Peyer's patch (tissue), 4 donors: Measurements from ENCODE around the gene DHX40. TPM values are rescaled to one million over a fixed set of nuclear protein-coding genes. Genes with fewer than 3 reads are reported as not detected.

Source experiments
- DNase-seq, 3 donors: peaks; one replicate each; pipeline ENCODE4 v3.0.0-alpha.2; 2017 to 2019
- H3K27ac ChIP-seq, 4 donors: fragments of 200-600 bp; sonication (generic); one replicate each; pipeline ENCODE4 v1.5.1; 2016 to 2019
- H3K27me3 ChIP-seq, 2 donors: fragments of 200-600 bp; sonication (generic); one replicate each; pipeline ENCODE4 v1.5.1; 2019
- H3K36me3 ChIP-seq, 3 donors: fragments of 200-600 bp; sonication (generic); one replicate each; pipeline ENCODE4 v1.5.1; 2016 to 2019
- H3K4me1 ChIP-seq, 4 donors: fragments of 200-600 bp; sonication (generic); one replicate each; pipeline ENCODE4 v1.5.1; 2016 to 2019
- H3K4me3 ChIP-seq, 4 donors: fragments of 200-600 bp; sonication (generic); 1 replicate in 3 of 4; 2 replicates in 1 of 4; pipeline ENCODE4 v1.5.1; 2016 to 2019; ENCODE audit warnings: mild to moderate bottlenecking in 1 of 4
- H3K9me3 ChIP-seq, 4 donors: fragments of 200-600 bp; sonication (generic); one replicate each; pipeline ENCODE4 v1.5.1; 2016 to 2019; ENCODE audit warnings: mild to moderate bottlenecking in 1 of 4
- POLR2A ChIP-seq, 2 donors: fragments of 450-650 bp; IDR thresholded peaks; one replicate each; pipeline ENCODE4 v1.5.1; 2017; ENCODE audit warnings: antibody characterized with exemption in 2 of 2, mild to moderate bottlenecking in 2 of 2, moderate library complexity in 2 of 2
- total RNA-seq, 4 donors: library from RNA; depleted of rRNA; stranded (reverse); fragments of >200 nt; gene quantifications; one replicate each; pipeline ENCODE4 v1.1.0, GENCODE V29; 2016
- TF ChIP-seq, protein P1 (sequence below), 6 experiments: fragments of 450-650 bp in 4 of 6; fragments of 200-600 bp in 2 of 6; sonication (generic) in 1 of 6; IDR thresholded peaks; one replicate each; pipeline ENCODE4 v1.5.1; 2017 to 2019; ENCODE audit warnings: antibody characterized with exemption in 6 of 6, mild to moderate bottlenecking in 3 of 6, moderate library complexity in 1 of 6

The DHX40 gene
- total RNA-seq, 4 donors from 2014 or later: 13.3 to 28.1 (median 16.5) TPM

DNA sequence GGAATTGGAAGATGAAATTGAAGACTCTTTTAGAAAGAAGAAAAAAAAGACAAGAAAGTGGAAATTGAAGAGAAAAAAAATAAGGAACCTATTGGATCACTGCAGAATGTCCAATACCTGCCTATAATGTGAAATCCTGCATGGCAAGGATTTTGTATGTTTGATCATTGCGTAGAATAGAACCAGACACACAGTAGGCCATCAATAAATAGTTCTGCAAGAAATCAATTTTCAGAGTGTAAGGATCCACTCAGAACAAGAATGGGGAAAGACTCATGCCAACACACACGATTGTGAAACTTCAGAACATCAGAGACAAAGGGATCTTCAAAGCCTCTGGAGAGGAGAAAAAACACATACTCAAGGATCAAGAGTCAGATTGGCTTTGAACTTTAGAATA, 39.7 kb upstream of the DHX40 start:
- Histone ChIP-seq H3K27me3 (no peaks in the 10 kb centered on the region), H3K4me3 (no peak overlapping the region), H3K36me3 (no peaks in the 10 kb centered on the region), H3K4me1 (no peaks in the 10 kb centered on the region), H3K27ac (no peak overlapping the region), H3K9me3 (no peaks in the 10 kb centered on the region)
- TF ChIP-seq, protein P1, sequence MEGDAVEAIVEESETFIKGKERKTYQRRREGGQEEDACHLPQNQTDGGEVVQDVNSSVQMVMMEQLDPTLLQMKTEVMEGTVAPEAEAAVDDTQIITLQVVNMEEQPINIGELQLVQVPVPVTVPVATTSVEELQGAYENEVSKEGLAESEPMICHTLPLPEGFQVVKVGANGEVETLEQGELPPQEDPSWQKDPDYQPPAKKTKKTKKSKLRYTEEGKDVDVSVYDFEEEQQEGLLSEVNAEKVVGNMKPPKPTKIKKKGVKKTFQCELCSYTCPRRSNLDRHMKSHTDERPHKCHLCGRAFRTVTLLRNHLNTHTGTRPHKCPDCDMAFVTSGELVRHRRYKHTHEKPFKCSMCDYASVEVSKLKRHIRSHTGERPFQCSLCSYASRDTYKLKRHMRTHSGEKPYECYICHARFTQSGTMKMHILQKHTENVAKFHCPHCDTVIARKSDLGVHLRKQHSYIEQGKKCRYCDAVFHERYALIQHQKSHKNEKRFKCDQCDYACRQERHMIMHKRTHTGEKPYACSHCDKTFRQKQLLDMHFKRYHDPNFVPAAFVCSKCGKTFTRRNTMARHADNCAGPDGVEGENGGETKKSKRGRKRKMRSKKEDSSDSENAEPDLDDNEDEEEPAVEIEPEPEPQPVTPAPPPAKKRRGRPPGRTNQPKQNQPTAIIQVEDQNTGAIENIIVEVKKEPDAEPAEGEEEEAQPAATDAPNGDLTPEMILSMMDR (IDR thresholded peaks at IDR 0.05): no peak
- no peak for TF ChIP-seq POLR2A (IDR thresholded peaks at IDR 0.05)
- no peak for DNase-seq

- Histone ChIP-seq H3K36me3 (no peaks in the 10 kb centered on the region), H3K9me3 (no peaks in the 10 kb centered on the region), H3K27ac (no peak overlapping the region), H3K4me1 (no peaks in the 10 kb centered on the region), H3K4me3 (no peak overlapping the region), H3K27me3 (no peaks in the 10 kb centered on the region)
- DNase-seq: no peak
- TF ChIP-seq POLR2A (IDR thresholded peaks at IDR 0.05): no peak
- TF ChIP-seq, protein P1 (IDR thresholded peaks at IDR 0.05): no peak
Observed at GRCh38 chr17:59526451-59526850, 39.0 kb upstream of the DHX40 start.

- H3K36me3 ChIP-seq: no peaks in the 10 kb centered on the region
- TF ChIP-seq POLR2A (IDR thresholded peaks at IDR 0.05): no peak
- TF ChIP-seq, protein P1 (IDR thresholded peaks at IDR 0.05): no peak
- H3K4me1 ChIP-seq: no peaks in the 10 kb centered on the region
- H3K9me3 ChIP-seq: no peaks in the 10 kb centered on the region
- no peak overlapping the region for H3K27ac ChIP-seq
- no peak overlapping the region for H3K4me3 ChIP-seq
- no peak for DNase-seq
- H3K27me3 ChIP-seq: no peaks in the 10 kb centered on the region
Observed at GRCh38 chr17:59527325-59527917, 38.0 kb upstream of the DHX40 start.

DNA sequence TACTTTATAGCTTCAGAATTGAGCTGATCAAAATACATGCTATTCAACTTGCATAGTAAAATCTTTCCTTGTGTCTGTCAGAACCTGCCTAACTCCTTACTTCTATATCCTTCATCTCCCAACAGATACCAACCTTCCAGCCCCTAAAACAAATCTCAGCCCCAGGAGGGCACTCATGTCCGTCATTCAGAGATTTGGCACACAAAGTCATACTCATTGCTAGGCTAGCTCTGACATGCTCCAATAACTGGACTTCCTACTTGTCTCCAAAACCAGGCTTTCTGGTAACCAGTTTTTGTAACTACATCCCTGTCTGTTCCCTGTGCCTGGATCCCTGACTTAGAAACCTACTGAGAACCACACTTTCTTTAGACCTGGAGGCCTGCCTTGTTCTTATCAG, 37.5 kb upstream of the DHX40 start:
- no peaks in the 10 kb centered on the region for H3K9me3 ChIP-seq
- no peaks in the 10 kb centered on the region for H3K27me3 ChIP-seq
- no peaks in the 10 kb centered on the region for H3K36me3 ChIP-seq
- TF ChIP-seq, protein P1 (IDR thresholded peaks at IDR 0.05): no peak
- no peak for TF ChIP-seq POLR2A (IDR thresholded peaks at IDR 0.05)
- no peak for DNase-seq
- no peaks in the 10 kb centered on the region for H3K4me1 ChIP-seq
- H3K4me3 ChIP-seq: no peak overlapping the region
- H3K27ac ChIP-seq: no peak overlapping the region

DNA sequence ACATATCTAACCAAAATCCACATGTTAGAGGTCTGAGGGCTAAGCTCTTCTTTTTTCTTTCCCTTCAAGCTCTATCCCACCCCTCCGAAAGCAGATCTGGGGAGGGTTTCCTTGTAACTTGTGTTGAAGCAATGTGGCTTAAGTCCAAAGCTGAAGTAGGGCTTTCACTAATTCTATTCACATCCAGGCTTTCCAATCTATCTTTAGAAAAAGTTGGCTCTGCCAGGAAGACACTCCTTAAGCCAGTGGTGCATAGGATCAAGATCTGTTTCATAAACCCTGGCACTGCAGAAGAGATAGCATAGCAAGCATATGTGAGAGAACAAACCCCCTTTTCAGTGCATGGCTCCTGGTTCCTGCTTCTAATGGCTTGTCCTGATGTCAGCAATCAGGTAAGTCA, 34.9 kb upstream of the DHX40 start:
- Histone ChIP-seq H3K4me1 (no peaks in the 10 kb centered on the region), H3K27me3 (no peaks in the 10 kb centered on the region), H3K36me3 (no peaks in the 10 kb centered on the region), H3K9me3 (no peaks in the 10 kb centered on the region), H3K4me3 (no peak overlapping the region), H3K27ac (no peak overlapping the region)
- DNase-seq: no peak
- TF ChIP-seq, protein P1 (IDR thresholded peaks at IDR 0.05): no peak
- TF ChIP-seq POLR2A (IDR thresholded peaks at IDR 0.05): no peak

- Histone ChIP-seq H3K4me1 (no peaks in the 10 kb centered on the region), H3K36me3 (no peaks in the 10 kb centered on the region), H3K27ac (no peak overlapping the region), H3K27me3 (no peaks in the 10 kb centered on the region), H3K9me3 (no peaks in the 10 kb centered on the region), H3K4me3 (no peak overlapping the region)
- DNase-seq: no peak
- TF ChIP-seq, protein P1 (IDR thresholded peaks at IDR 0.05): no peak
- TF ChIP-seq POLR2A (IDR thresholded peaks at IDR 0.05): no peak
Observed at GRCh38 chr17:59533694-59534093, 31.7 kb upstream of the DHX40 start.
